ENCODE data around the gene PROK1.

PROK1 gene

GRCh38 chr1:110478886-110479285 is 27.9 kb downstream of the PROK1 start:
- Histone ChIP-seq H3K36me3 (ENCODE audit: control insufficient read depth, insufficient read depth, low read length) (no peaks in the 10 kb centered on the region), H3K9ac (ENCODE audit: low read length) (no peak overlapping the region), H3K4me3 (ENCODE audit: low read depth, low read length) (no peak overlapping the region), H3K27me3 (ENCODE audit: control insufficient read depth, insufficient read depth, low read length) (no peaks in the 10 kb centered on the region), H3K27ac (ENCODE audit: low read depth, low read length) (no peak overlapping the region), H3K9me3 (ENCODE audit: control insufficient read depth, insufficient read depth, low read depth, low read length) (no peaks in the 10 kb centered on the region), H3K4me1 (ENCODE audit: control insufficient read depth, insufficient read depth, low read length) (peaks cover 28% of the 10 kb centered on the region)

DNA sequence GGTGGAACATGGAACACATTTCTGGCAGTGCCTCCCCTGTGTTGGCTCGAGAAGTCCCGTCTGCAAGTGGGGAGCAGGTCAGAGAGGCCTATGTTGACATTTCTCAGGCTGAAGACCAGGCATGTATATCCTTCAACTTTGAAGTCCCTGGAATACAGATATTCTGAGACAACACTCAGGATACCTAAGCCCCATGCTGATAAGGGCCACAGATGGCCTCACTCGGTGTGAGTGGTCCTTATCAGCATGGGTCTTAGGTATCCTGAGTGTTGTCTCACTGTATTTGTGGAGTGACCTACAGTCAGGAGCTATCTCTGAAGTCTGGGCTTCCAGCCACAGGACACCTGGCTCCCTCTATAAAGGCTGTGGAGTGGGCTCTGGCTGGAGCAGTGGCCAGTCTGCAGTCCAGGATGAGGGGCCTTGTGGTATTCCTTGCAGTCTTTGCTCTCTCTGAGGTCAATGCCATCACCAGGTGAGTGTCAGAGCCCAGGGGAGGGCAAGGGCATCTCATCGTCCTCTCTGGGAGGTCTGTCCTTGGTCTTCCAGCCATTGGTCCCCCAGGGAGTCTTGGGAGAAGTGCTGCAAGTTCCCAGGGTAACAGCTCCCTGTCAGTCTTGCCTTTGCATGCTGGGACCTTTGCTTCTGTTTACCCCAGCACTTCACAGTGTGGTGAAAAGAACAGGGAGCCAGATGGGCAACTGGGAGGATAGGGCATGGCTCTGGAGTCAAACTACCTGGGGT is 29.6 kb downstream of the PROK1 start:
- Histone ChIP-seq H3K9me3 (ENCODE audit: control insufficient read depth, insufficient read depth, low read depth, low read length) (no peaks in the 10 kb centered on the region), H3K9ac (ENCODE audit: low read length) (no peak overlapping the region), H3K27ac (ENCODE audit: low read depth, low read length) (no peak overlapping the region), H3K36me3 (ENCODE audit: control insufficient read depth, insufficient read depth, low read length) (no peaks in the 10 kb centered on the region), H3K4me3 (ENCODE audit: low read depth, low read length) (no peak overlapping the region), H3K27me3 (ENCODE audit: control insufficient read depth, insufficient read depth, low read length) (no peaks in the 10 kb centered on the region), H3K4me1 (ENCODE audit: control insufficient read depth, insufficient read depth, low read length) (peaks cover 28% of the 10 kb centered on the region)

DNA sequence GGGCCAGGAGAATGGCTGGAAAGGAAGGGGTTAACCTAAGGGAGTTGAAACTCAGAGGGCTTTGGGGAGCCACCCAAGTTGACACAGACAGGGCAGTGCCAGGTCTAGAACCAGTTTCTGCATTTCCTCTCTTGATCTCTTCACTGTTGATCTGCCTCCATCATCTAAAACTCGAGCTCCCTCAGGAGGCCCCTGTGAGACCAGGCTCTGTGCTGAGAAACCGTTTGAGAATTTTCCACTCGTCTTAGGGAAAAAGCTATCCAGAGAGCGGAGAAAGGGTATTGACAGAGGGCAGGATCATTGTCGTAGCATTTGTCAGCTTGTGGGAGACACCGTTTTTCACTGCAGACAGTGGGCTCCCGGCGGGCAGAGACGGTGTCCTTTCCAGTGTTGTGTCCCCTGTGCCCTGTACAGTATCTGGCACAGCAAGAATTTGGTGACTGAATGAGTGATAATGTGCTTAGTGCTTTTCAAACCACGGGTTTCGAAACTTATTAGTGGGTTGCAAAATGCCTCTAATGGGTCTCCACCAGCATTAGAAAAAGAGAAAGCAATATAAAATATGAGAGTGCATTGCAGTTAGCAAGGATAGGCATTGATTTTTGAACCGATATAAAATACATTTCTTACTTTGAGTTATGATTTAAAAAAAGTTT is 31.1 kb downstream of the PROK1 start:
- Histone ChIP-seq H3K27me3 (ENCODE audit: control insufficient read depth, insufficient read depth, low read length) (no peaks in the 10 kb centered on the region), H3K4me1 (ENCODE audit: control insufficient read depth, insufficient read depth, low read length) (peaks cover 26% of the 10 kb centered on the region)

DNA sequence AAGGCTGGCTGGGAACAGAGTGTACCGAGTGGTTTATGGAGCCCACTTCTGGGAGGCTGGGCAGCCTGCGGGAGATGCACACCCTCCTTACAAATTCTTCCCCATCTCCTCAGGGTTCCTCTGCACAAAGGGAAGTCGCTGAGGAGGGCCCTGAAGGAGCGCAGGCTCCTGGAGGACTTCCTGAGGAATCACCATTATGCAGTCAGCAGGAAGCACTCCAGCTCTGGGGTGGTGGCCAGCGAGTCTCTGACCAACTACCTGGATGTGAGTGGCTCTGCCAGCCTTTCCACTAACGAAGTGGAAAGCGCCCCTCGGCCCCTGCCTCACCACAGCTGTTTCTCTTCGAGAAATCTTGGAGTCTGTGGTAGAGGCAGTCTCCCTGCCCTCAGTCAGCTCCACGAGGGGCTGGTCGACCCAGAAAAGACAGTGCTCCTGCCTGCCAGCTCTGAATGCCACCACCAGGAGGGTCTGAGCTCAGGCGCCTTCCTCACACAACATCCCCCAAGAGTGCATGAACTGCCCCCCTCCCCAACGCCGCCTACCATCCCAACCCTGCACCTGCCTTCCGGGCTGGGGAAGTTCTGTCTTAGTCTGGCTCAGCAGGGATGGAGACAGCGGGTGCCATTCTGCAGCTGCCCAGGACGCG is 31.8 kb downstream of the PROK1 start:
- H3K4me1 ChIP-seq (ENCODE audit: control insufficient read depth, insufficient read depth, low read length), result peaks cover 24% of the 10 kb centered on the region

More for the DNA sequence above, 31.1 kb downstream of the PROK1 start:
- no peaks in the 10 kb centered on the region for H3K36me3 ChIP-seq (ENCODE audit: control insufficient read depth, insufficient read depth, low read length)
- H3K4me3 ChIP-seq (ENCODE audit: low read depth, low read length), result no peak overlapping the region
- H3K9ac ChIP-seq (ENCODE audit: low read length), result no peak overlapping the region
- no peak overlapping the region for H3K27ac ChIP-seq (ENCODE audit: low read depth, low read length)
- H3K9me3 ChIP-seq (ENCODE audit: control insufficient read depth, insufficient read depth, low read depth, low read length), result no peaks in the 10 kb centered on the region

DNA sequence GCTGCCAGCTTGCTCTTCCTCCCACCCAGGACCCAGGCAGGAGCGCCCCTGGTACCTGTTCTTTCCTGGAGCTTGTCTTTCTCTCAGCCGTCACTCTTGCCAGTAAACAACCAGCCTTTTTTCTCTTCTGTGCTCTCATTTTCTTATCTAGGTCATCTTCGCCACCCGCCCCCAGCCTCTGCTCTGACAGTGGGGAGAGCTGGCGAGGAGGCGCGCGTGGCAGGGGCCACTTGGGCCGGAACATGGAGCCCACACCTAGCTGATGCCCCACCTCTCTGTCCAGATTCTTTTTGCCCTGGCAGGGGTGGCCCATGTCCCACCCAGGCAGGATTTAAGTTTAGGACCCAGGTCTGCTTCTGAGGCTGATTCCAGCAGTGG is 32.3 kb downstream of the PROK1 start:
- Histone ChIP-seq H3K36me3 (ENCODE audit: control insufficient read depth, insufficient read depth, low read length) (no peaks in the 10 kb centered on the region), H3K9ac (ENCODE audit: low read length) (no peak overlapping the region), H3K27me3 (ENCODE audit: control insufficient read depth, insufficient read depth, low read length) (no peaks in the 10 kb centered on the region), H3K27ac (ENCODE audit: low read depth, low read length) (no peak overlapping the region), H3K9me3 (ENCODE audit: control insufficient read depth, insufficient read depth, low read depth, low read length) (no peaks in the 10 kb centered on the region), H3K4me1 (ENCODE audit: control insufficient read depth, insufficient read depth, low read length) (peaks cover 26% of the 10 kb centered on the region), H3K4me3 (ENCODE audit: low read depth, low read length) (no peak overlapping the region)

More for the DNA sequence above, 31.8 kb downstream of the PROK1 start:
- H3K27ac ChIP-seq (ENCODE audit: low read depth, low read length), result no peak overlapping the region
- no peak overlapping the region for H3K9ac ChIP-seq (ENCODE audit: low read length)
- no peaks in the 10 kb centered on the region for H3K27me3 ChIP-seq (ENCODE audit: control insufficient read depth, insufficient read depth, low read length)
- H3K36me3 ChIP-seq (ENCODE audit: control insufficient read depth, insufficient read depth, low read length), result no peaks in the 10 kb centered on the region
- no peaks in the 10 kb centered on the region for H3K9me3 ChIP-seq (ENCODE audit: control insufficient read depth, insufficient read depth, low read depth, low read length)
- no peak overlapping the region for H3K4me3 ChIP-seq (ENCODE audit: low read depth, low read length)

- Histone ChIP-seq H3K36me3 (ENCODE audit: control insufficient read depth, insufficient read depth, low read length) (no peaks in the 10 kb centered on the region), H3K9ac (ENCODE audit: low read length) (no peak overlapping the region), H3K4me3 (ENCODE audit: low read depth, low read length) (no peak overlapping the region), H3K27ac (ENCODE audit: low read depth, low read length) (no peak overlapping the region), H3K4me1 (ENCODE audit: control insufficient read depth, insufficient read depth, low read length) (peaks cover 21% of the 10 kb centered on the region), H3K27me3 (ENCODE audit: control insufficient read depth, insufficient read depth, low read length) (no peaks in the 10 kb centered on the region), H3K9me3 (ENCODE audit: control insufficient read depth, insufficient read depth, low read depth, low read length) (no peaks in the 10 kb centered on the region)
Observed at GRCh38 chr1:110484801-110485200, 33.9 kb downstream of the PROK1 start.

GRCh38 chr1:110485725-110486124 is 34.8 kb downstream of the PROK1 start:
- Histone ChIP-seq H3K4me3 (ENCODE audit: low read depth, low read length) (no peak overlapping the region), H3K27ac (ENCODE audit: low read depth, low read length) (no peak overlapping the region), H3K4me1 (ENCODE audit: control insufficient read depth, insufficient read depth, low read length) (peaks cover 27% of the 10 kb centered on the region), H3K36me3 (ENCODE audit: control insufficient read depth, insufficient read depth, low read length) (no peaks in the 10 kb centered on the region), H3K9ac (ENCODE audit: low read length) (no peak overlapping the region), H3K27me3 (ENCODE audit: control insufficient read depth, insufficient read depth, low read length) (no peaks in the 10 kb centered on the region), H3K9me3 (ENCODE audit: control insufficient read depth, insufficient read depth, low read depth, low read length) (no peaks in the 10 kb centered on the region)

- no peaks in the 10 kb centered on the region for H3K36me3 ChIP-seq (ENCODE audit: control insufficient read depth, insufficient read depth, low read length)
- no peak overlapping the region for H3K27ac ChIP-seq (ENCODE audit: low read depth, low read length)
- H3K4me1 ChIP-seq (ENCODE audit: control insufficient read depth, insufficient read depth, low read length), result peaks cover 15% of the 10 kb centered on the region
- H3K27me3 ChIP-seq (ENCODE audit: control insufficient read depth, insufficient read depth, low read length), result no peaks in the 10 kb centered on the region
- H3K9me3 ChIP-seq (ENCODE audit: control insufficient read depth, insufficient read depth, low read depth, low read length), result no peaks in the 10 kb centered on the region
- H3K4me3 ChIP-seq (ENCODE audit: low read depth, low read length), result no peak overlapping the region
- no peak overlapping the region for H3K9ac ChIP-seq (ENCODE audit: low read length)
Observed at GRCh38 chr1:110487726-110488125, 36.8 kb downstream of the PROK1 start.

GRCh38 chr1:110488161-110488560 is 37.2 kb downstream of the PROK1 start:
- H3K27me3 ChIP-seq (ENCODE audit: control insufficient read depth, insufficient read depth, low read length), result no peaks in the 10 kb centered on the region
- no peaks in the 10 kb centered on the region for H3K36me3 ChIP-seq (ENCODE audit: control insufficient read depth, insufficient read depth, low read length)
- peaks cover 13% of the 10 kb centered on the region; the same call in 1 of the 2 replicates for H3K4me1 ChIP-seq (ENCODE audit: control insufficient read depth, insufficient read depth, low read length)

DNA sequence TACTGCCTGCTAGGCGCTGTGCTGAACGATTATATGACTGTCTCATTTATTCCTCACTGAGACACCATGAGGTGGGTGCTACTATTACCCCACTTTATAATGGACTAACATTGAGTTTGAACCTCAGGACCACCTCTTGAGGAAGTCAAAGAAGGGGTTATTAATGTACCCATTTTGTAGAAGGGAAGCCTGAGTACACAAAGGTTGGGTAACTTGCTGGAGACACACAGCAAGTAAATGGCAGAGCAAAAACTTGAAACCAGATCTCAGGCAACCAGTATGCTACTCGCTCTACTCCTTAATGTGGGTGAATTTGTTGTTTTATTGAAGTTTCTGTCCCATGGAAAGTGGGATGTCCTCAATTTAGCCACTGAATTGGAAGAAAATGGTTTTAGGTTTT is 37.9 kb downstream of the PROK1 start:
- peaks cover 15% of the 10 kb centered on the region; the same call in 1 of the 2 replicates for H3K4me1 ChIP-seq (ENCODE audit: control insufficient read depth, insufficient read depth, low read length)
- no peak overlapping the region for H3K27ac ChIP-seq (ENCODE audit: low read depth, low read length)
- H3K4me3 ChIP-seq (ENCODE audit: low read depth, low read length), result no peak overlapping the region
- no peak overlapping the region for H3K9ac ChIP-seq (ENCODE audit: low read length)
- H3K36me3 ChIP-seq (ENCODE audit: control insufficient read depth, insufficient read depth, low read length), result no peaks in the 10 kb centered on the region
- no peaks in the 10 kb centered on the region for H3K27me3 ChIP-seq (ENCODE audit: control insufficient read depth, insufficient read depth, low read length)
- no peaks in the 10 kb centered on the region for H3K9me3 ChIP-seq (ENCODE audit: control insufficient read depth, insufficient read depth, low read depth, low read length)

More at GRCh38 chr1:110488161-110488560, 37.2 kb downstream of the PROK1 start:
- no peak overlapping the region for H3K4me3 ChIP-seq (ENCODE audit: low read depth, low read length)
- H3K9me3 ChIP-seq (ENCODE audit: control insufficient read depth, insufficient read depth, low read depth, low read length), result no peaks in the 10 kb centered on the region
- no peak overlapping the region for H3K9ac ChIP-seq (ENCODE audit: low read length)
- no peak overlapping the region for H3K27ac ChIP-seq (ENCODE audit: low read depth, low read length)

DNA sequence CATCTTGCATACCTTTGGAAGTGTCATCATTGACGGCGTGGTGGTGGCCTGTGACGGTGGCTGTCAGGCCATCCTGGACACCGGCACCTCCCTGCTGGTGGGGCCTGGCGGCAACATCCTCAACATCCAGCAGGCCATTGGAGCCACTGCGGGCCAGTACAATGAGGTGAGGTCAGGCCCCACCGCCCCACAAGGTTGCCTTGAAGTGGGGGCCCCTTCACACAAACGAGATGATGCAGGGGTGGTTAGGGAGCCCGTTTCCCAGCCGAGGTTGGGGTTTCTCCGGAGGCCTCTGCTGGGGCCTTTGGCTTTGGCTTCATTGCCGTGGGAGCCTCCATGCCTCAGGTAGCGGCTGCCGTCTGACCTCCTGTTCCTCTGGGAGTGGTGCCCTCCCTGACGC is 38.5 kb downstream of the PROK1 start:
- Histone ChIP-seq H3K27ac (ENCODE audit: low read depth, low read length) (no peak overlapping the region), H3K9ac (ENCODE audit: low read length) (no peak overlapping the region), H3K36me3 (ENCODE audit: control insufficient read depth, insufficient read depth, low read length) (no peaks in the 10 kb centered on the region), H3K4me1 (ENCODE audit: control insufficient read depth, insufficient read depth, low read length) (peaks cover 20% of the 10 kb centered on the region), H3K9me3 (ENCODE audit: control insufficient read depth, insufficient read depth, low read depth, low read length) (no peaks in the 10 kb centered on the region), H3K4me3 (ENCODE audit: low read depth, low read length) (no peak overlapping the region), H3K27me3 (ENCODE audit: control insufficient read depth, insufficient read depth, low read length) (no peaks in the 10 kb centered on the region)

All from HUES6 (cell line).